HG03354 (cell line): ENCODE measurements around the gene KNDC1.
"Not testable (repeated sequence)": the region's sequence is repeated elsewhere in the genome, so short reads cannot be mapped to it uniquely, and the experiment has no call there.

ENCODE experiments used
- ATAC-seq: cut with Tn5 transposase; IDR thresholded peaks from one replicate; pipeline ENCODE4 v1.9.1; 2021; ENCODE audit warnings: mild to moderate bottlenecking; ENCODE audit not compliant: unreplicated experiment, poor library complexity, severe bottlenecking

Gene KNDC1

DNA sequence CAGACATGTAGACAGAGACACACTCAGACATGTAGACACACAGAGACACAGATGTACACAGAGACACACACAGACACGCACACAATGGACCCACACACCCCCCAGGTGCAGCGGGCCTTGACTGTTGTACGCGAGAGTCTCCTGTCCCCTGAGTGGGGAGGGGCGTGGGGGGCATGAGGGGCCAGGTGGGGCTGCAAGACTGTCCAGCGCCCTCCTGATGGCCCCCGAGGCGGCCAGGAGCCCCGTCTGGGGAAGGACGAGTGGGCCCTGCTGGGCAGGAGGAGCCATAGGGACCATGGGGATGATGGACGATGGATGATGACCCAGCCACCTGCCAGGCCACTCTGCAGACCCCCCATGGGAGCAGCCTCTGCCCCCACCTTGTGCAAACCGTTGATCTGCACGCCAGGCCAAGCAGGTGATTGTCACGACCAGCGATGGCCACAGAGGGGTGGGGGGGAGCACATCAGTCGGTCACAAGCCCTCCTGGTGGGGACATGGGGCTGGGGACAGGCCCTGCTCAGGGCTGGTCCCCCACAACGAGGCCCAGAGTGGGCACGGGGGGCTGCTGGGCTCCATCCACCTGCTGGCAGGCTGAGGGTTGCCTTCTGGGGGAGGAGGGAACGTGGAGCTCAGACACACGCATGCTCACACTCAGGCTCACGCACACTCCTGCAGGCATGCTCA lies 89.2 kb downstream of the KNDC1 start:
- ATAC-seq, result no peak

DNA sequence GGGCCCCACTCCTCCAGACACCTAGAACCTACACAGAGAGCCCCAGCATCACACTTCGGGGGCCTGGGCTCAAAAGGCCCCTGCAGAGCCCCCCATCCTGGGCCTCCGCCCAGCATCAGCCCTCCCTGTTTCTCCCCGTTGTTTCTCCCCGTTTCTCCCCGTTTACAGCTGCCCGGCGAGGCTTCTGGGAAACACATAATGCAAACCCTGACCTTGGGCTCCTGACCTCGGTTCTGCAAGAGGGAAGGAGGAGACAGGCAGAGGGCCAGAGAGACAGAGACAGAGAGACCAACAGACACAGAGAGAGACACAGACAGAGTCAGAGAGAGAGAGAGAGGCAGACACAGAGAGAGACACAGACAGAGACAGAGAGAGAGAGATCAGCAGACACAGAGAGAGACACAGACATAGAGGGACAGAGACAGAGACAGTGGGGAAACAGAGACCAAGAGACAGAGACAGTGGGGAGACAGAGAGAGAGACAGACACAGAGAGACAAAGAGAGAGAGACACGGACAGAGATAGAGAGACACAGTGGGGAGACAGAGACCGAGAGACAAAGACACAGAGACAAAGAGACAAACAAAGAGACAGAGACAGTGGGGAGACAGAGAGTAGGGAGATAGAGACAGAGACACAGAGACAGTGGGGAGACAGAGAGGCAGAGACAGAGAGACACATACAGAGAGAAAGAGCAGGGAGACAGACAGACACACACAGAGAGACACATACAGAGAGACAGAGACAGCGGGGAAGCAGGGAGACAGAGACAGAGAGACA lies 90.1 kb downstream of the KNDC1 start:
- ATAC-seq, result no peak

DNA sequence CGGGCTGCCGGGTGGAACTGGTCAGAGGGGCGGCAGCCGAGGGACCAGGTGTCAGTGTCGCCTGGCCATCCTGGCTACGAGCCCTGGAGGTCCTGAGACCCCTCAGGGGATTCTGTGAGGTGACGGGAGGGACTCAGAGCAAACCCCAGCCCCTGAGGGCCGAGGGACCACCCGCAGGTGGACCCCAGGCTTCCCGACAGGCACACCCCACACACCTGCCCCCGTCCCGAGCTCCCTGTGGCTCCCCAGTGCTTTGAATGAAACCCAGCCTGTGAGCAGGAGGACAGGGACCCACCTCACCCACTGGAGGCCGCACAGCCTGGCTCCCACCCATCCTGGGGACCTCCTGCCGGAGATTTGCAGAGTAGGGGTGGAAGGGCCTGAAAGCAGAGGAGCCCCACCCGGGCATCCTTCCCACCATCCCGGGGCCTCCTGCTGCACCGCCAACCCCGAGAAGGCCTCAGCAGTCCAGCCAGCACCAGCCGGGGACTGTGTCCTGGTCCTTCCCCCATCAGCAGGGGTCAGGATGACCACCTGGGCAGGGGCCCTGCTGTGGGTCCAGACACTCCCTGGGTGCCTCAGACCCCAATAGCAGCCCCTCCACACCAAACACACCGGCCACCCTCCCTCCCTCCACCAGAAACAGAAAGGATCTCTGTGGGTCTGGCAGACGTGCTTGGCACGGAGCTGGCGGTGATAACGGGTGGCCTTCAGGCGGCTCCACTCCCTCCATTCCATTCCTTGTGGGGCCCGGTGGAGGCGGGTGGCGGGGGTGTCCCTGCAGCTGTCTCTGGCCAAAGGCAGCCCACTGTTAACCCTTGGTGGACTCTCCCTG lies 91.6 kb downstream of the KNDC1 start:
- no peak for ATAC-seq

DNA sequence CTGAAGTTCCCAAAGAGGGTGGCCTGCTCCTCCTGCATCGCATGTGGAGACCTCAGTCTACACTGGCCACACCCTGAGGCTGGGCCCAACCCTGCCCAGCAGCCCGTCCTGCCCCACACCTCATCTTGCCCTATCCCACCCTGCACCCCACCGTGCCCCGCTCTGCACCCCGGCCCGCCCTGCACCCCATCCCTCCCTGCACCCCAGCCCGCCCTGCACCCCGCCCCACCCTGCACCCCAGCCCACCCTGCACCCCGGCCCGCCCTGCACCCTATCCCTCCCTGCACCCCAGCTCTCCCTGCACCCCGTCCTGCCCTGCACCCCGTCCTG lies 92.2 kb downstream of the KNDC1 start:
- ATAC-seq, result no peak

DNA sequence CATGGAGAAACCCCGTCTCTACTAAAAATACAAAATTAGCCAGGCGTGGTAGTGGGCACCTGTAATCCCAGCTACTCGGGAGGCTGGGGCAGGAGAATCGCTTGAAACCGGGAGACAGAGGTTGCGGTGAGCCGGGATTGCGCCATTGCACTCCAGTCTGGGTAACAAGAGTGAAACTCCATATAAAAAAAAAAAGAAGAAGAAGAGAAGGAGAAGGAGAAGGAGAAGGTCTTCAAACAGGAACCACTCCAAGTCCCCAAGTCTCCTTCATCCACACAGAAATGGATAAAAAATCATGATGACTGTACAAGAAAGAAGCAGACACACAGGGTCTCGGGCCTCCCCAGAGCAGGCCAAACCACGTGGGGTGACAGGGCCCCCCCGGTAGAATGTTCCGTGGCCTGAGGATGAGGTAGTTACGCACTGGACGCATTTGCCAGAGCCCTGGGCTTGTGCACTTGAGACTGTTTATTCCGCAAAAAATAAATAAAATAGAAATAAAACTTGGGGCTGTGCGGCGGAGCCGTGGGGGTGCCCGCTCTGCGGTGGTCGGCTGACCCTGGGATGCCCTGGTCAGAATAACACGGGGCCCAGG lies 93.4 kb downstream of the KNDC1 start:
- ATAC-seq, result no peak

DNA sequence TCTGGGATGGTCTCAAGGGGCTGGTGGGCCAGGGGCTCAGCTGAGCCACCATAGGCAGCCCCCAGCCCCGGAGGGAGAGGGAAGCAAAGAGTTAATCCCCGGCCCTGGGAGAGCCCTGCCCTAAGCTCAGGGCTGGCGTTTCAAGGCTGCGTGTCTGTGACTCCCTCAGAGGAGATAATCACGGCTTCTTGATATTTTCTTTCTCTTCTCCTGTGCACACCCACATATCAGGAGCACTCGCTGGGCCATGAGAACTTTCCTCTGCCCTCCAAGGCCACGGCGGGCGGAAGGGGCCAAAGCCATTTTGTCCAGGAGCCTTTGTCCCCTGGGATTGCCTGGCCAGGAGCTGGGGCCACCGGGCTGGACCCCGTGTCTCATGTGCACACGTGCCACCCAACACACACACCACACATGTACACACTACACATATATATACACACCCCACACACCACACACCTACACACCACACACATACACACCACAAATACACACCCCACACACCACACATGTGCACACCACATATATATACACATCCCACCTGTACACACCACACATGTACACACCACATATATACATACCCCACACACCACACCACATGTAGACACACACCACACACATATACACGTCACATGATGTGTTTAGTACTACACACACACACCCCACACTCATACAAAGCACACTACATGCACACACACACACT lies 94.6 kb downstream of the KNDC1 start:
- ATAC-seq, result no peak

DNA sequence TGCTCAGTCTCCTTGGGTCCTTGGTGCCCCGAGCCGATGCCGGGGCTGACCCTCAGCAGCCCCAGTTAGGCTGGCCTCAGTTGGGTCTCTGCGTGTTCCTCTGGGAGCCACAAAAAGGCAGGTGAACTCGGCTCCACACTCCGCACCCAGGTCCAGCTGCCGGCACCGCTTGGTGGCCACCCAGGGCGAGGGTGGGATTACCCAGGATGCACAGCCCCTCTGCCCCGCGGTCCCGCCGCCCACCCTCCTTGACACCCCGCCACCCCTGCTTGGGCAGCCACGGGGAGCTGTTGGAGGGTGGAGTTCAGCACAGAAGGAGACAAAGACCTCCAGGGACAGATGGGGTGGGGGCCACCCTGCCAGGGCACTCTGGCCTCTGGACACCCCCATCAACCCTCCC lies 95.3 kb downstream of the KNDC1 start:
- no peak for ATAC-seq

DNA sequence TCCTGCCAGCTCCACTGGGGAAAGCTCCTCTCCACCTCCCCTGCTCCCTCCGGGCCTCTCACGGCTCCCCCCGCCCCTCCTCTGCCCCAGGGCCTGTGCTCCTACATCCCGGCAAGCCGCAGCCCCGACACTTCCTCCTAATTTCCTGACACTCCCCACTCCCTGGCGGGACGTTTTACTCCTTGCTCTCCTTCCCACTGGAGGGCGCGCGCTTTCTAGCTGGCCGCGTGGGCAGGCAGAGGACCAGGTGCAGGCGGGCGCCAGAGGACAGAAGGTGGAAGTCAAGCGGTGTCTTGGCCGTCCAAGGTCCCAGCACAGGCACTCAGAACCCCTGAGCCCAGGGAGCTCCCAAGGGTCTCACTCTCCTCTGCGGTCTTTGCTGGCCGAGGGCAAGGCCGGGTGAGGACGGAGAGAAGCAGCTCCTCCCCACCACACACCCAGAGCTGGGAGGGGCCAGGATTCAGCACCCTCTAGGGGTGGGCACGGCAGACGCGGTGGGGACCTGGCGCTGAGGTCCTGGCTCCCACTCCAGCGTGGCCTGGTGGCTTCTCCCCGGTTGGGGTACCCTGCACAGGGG lies 97.6 kb downstream of the KNDC1 start:
- ATAC-seq, result no peak

DNA sequence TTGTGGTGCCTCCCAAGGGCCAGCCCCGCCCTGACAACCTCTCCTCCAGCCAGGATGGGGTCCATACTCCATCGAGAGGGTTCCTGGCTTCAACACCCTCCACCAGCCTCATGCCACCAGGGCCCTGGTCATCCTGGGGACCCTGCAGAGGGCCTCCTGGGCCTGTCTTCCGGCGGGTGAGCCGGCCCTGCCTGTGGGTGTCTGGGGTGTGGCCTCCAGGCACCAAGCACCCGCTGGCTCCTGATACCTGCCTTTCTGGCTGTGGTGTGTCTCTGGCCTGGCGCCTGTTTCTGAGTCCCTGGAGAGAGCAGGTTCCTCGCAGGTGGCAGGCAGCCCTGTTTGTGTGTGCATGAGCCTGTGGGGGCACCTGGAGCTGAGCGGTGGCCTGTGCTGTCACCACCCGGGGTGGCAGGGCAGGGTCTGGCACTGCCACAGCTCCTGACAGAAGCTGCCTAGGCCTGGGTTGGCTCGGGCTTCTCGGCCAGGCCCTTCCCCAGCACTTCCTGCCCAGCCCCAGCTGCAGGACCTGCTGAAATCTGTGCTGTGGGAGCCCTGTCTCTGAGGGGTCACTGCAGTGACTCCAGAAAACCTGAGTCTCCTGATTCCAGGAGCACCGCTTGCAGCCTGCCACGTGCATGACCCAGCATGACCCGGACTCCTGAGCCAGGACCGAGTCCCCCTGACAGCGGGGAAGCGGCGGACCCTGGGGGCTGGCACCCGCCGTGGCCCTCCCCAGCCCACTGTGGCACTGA lies 98.2 kb downstream of the KNDC1 start:
- ATAC-seq, result no peak

DNA sequence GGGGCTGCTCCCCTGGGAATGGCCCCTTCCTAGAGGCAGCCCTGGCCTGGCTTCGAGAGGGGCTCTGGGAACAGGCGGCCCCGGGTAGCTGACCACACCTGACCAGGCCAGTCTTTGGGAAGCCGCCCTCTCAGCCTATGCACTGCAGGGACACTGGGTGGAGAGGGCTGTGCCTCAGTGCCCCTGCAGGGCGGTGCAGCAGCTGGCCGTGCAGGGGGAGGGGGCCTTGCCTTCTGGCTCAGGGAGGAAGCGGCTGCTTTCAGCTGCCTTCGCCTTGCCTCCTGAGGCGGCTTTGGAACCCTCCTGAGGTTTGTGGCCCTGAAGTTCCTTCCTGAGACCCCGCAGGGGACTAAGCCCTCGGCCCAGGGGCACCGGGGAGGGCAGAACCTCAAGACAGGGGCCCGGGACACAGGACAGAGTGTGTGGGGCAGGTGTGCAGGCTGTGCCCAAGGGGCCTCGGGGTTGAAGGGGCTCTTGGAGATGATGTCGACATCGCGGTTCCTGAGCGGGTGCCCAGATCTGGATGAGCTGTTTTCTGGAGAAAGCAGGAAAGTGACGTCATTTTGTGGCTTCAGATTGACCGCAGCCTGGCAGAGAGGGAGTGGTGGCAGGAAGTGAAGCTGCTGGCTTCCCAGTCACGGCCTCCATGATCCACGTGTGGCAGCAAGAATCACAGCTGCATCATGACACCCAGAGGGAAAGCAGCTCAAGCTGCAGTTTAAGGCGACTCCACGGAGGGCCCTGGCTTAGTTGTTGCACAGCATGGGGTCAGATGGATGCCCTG lies 99.0 kb downstream of the KNDC1 start:
- ATAC-seq, result no peak

DNA sequence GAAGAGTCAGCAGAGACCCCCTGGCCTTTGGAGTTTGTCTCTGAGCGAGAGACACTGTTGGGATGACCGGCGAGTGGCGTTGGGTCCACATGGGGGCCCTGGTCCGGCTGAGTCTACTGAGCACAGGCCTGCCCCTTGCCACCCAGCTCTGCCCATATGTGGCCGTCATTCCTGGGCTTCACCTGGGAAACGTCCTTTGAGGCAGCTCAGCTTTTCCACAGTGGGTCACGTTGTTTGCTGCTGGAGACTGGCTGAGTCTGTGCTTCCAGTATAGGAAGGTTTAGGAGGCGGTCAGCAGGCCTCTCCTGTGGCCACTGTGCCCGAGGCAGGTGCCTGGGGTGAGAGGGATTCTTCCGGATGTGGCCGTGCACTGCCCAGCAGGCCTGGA lies 99.6 kb downstream of the KNDC1 start:
- no peak for ATAC-seq

DNA sequence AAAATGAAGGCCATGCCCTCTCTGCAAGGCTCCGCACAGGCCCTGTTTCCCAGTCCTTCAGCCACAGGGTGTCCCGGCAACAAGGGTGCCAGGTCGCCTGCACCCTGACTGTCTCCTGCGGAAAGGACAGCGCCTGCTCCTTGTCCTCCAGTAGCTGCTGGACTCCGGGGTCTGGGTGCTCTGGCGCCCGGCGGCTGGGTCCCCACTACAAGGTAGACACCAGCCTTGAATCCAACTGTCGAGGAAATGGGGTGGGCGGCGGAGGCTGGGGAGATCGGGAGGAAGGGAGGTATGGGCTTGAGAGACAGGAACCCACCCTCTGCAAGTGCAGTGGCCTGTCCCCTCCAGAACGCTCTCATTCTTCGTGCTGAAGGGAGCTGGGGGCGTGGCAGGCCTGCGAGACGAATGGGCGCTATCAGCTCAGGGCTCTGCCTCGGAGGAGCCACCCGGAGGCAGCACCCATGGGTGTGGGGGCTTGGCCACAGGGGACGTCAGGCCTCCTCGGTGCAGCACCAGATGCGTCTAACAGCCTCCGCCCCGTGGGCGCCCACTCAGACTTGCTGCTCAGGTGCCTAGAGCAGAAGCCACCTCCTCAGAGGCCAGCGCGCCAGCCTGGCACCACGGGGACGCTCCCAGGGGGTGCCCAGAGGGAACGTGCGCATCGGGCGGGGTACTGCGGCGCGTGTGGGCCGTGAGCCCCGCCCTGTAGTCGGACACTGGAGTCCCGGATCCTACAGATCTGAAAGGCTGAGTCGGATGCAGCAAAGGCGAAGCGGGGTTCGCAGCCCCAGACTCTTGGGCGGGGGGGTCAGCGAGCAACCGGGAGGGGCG lies 101.1 kb downstream of the KNDC1 start:
- peak; percentile 58 for ATAC-seq

DNA sequence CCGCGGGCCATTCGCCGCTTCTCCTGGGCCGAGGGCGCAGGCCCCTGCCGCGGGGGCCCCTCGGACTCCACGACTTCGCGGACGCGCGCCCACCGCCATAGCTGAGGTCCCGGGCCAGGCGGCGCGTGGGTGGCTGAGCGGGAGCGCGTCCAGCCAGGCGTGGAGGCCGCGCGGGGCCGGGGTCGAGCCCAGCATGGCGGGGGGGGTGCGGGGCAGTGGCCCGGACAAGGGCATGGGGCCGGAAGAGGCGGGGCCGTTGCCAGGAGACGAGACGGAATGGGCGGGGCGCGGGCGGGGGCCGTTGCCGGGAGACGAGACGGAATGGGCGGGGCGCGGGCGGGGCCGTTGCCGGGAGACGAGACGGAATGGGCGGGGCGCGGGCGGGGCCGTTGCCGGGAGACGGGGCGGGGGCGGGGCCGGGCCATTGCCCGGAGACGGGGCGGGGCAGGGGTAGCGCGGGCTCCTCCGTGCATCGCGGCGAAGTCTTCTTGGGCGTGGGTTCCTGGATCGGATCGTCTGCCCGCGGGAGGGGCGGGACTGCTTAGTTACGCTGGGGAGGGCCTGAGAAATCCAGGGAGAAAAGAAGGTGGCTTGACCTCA lies 101.8 kb downstream of the KNDC1 start:
- peak; percentile 48 for ATAC-seq

DNA sequence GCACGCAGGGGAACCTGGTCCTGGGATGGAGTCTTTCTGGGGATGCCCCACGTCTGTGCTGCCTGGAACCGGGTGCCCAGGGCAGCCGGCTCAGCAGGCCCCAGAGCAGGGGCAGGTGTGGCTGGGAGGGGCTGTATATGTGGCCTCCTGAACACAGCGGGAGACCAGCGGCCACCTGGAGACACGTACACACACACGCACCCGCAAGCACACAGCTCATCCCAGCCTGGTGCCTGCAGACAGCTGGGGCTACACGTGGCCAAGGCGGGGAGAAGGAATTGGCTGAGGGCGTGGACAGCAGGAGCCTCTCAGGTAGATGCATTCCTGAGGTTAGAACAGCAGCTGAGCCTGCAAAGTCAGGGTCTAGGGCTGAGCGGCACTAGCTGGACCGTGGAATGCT lies 102.7 kb downstream of the KNDC1 start:
- ATAC-seq, result no peak

DNA sequence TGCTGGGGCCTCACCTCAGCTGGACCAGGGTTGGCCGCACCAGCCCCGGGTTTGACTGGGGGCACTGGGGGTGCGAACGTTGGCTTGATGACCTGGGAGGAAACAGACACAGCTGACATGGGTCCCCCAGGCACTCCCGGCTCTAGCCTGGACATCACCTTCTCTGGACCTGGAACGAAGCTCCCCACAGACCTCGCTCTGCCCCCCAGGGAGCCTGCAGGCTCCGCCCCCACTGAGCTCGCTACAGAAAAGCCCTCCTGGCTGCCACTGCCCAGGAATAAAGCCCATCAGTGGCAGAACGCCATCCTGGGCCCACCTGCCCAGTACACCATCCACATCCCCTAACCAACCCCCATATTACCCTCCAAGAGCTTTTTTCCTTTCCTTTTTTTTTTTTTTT lies 103.7 kb downstream of the KNDC1 start:
- ATAC-seq, result no peak

DNA sequence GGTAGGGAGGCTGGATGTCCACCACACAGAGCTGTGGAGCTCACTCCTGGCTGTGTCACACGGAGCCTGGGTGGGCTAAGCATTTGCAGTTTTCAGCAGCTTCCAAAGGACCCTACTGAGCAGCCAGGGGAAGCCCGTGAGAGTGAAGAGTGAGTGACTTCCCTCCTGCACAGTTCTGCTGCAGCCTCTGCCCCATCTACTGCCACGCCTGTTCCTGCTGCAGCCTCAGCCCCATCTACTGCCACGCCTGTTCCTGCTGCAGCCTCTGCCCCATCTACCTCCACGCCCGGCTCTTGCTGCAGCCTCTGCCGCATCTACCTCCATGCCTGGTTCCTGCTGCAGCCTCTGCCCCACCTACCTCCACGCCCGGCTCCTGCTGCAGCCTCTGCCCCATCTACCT lies 104.4 kb downstream of the KNDC1 start:
- ATAC-seq, result no peak

DNA sequence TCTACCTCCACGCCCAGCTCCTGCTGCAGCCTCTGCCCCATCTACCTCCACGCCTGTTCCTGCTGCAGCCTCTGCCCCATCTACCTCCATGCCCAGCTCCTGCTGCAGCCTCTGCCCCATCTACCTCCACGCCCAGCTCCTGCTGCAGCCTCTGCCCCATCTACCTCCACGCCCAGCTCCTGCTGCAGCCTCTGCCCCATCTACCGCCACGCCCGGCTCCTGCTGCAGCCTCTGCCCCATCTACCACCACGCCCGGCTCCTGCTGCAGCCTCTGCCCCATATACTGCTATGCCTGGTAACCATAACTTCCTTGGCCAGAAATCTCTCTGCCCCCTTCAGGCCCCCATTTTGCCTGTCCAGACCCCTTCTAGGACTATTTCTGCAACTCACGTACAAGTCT lies 105.0 kb downstream of the KNDC1 start:
- not testable (repeated sequence) for ATAC-seq
